Gastrocnemius medialis (tissue), 4 donors: ENCODE data around the gene BNIP5. TPM values are rescaled to one million over a fixed set of nuclear protein-coding genes. Genes with fewer than 3 reads are reported as not detected.

Experiments used
- ATAC-seq, 2 donors: fragments of 150-250 bp; one replicate each; pipeline ENCODE4 v1.9.1; 2016
- DNase-seq, 2 donors: peaks; one replicate each; pipeline ENCODE4 v3.0.0-alpha.2; 2019
- H3K27ac ChIP-seq, 4 donors: fragments of 200-600 bp; sonication (generic); 1 replicate in 1 of 4; 2 replicates in 3 of 4; pipeline ENCODE4 v1.5.1; 2016 to 2018; ENCODE audit warnings: mild to moderate bottlenecking in 2 of 4, moderate library complexity in 1 of 4
- H3K27me3 ChIP-seq, 3 donors: fragments of 200-600 bp; sonication (generic) in 2 of 3; 1 replicate in 1 of 3; 2 replicates in 2 of 3; pipeline versions ENCODE4 v1.5.1 to v1.6.0; 2016 to 2019; ENCODE audit warnings: mild to moderate bottlenecking in 1 of 3, moderate library complexity in 1 of 3
- H3K36me3 ChIP-seq, 2 donors: fragments of 200-600 bp; sonication (generic) in 1 of 2; one replicate each; pipeline ENCODE4 v1.5.1; 2017 to 2018
- H3K4me1 ChIP-seq, 2 donors: fragments of 200-600 bp; sonication (generic) in 1 of 2; one replicate each; pipeline ENCODE4 v1.5.1; 2016 to 2017; ENCODE audit warnings: mild to moderate bottlenecking in 2 of 2
- H3K4me3 ChIP-seq, 4 donors: fragments of 200-600 bp; sonication (generic) in 3 of 4; 1 replicate in 1 of 4; 2 replicates in 3 of 4; pipeline ENCODE4 v1.5.1; 2016 to 2019; ENCODE audit warnings: mild to moderate bottlenecking in 2 of 4
- H3K9me3 ChIP-seq, 3 donors: fragments of 200-600 bp; sonication (generic) in 2 of 3; 1 replicate in 1 of 3; 2 replicates in 2 of 3; pipeline ENCODE4 v1.5.1; 2016 to 2019
- POLR2A ChIP-seq, 2 donors: fragments of 450-650 bp; IDR thresholded peaks; one replicate each; pipeline ENCODE4 v1.6.1; 2017; ENCODE audit warnings: antibody characterized with exemption in 2 of 2, mild to moderate bottlenecking in 2 of 2, moderate library complexity in 2 of 2
- in situ Hi-C, 4 donors: fragments of 200-750 bp; cut with MboI; loops; one replicate each; pipeline versions ENCODE4 v1.15.0 to v1.8.0; 2017; ENCODE audit warnings: low sequenced_read_pairs in 4 of 4
- intact Hi-C: fragments of 100-400 bp; cut with DNase I; formaldehyde crosslinking; loops from one replicate; pipeline ENCODE4 v1.15.1; 2023; ENCODE audit warnings: low total_unique reads
- total RNA-seq, 4 donors: library from RNA; depleted of rRNA; stranded (reverse); fragments of >200 nt; gene quantifications; one replicate each; pipeline versions ENCODE4 v1.1.0 to v1.2.3, GENCODE V29; 2016
- TF ChIP-seq, protein P1 (sequence below), 5 experiments: fragments of 450-650 bp in 3 of 5; fragments of 200-600 bp in 2 of 5; sonication (generic) in 2 of 5; IDR thresholded peaks in 4 of 5; conservative IDR thresholded peaks in 1 of 5; 1 replicate in 4 of 5; 2 replicates in 1 of 5; pipeline ENCODE4 v1.5.1; 2016 to 2019; ENCODE audit warnings: antibody characterized with exemption in 5 of 5, mild to moderate bottlenecking in 3 of 5, moderate library complexity in 3 of 5

The BNIP5 gene
- total RNA-seq, 4 donors from 2014 or later = not detected

DNA sequence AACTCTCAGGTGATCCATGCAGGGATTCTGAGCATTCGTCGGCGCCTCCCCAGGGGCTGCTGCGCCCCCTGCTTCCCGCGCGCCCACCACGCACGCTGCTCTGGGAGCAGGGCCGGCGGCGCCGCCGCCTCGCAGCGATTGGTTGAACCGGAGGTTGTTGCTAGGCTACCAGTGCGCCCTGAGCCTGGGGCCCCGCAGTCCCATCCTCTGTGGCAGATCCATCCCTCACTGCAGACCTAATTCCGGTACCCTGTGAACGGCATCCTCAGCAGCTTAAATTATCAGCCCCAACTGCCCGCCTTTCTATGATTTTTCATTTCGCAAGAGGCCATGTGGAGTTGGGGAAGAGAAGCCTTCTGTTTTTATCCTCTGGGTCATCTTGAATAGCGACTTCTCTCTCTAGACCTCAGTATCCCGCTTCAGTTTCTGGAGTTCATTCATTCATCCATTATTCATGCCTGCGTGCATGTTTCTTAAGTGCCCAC is 51.5 kb downstream of the BNIP5 start:
- H3K4me3 ChIP-seq = no peak overlapping the region
- in situ Hi-C loops (no loop called here), intact Hi-C loops (no loop called here)
- no peak for ATAC-seq
- no peak for DNase-seq
- no peak for TF ChIP-seq POLR2A (IDR thresholded peaks at IDR 0.05)
- TF ChIP-seq, protein P1, sequence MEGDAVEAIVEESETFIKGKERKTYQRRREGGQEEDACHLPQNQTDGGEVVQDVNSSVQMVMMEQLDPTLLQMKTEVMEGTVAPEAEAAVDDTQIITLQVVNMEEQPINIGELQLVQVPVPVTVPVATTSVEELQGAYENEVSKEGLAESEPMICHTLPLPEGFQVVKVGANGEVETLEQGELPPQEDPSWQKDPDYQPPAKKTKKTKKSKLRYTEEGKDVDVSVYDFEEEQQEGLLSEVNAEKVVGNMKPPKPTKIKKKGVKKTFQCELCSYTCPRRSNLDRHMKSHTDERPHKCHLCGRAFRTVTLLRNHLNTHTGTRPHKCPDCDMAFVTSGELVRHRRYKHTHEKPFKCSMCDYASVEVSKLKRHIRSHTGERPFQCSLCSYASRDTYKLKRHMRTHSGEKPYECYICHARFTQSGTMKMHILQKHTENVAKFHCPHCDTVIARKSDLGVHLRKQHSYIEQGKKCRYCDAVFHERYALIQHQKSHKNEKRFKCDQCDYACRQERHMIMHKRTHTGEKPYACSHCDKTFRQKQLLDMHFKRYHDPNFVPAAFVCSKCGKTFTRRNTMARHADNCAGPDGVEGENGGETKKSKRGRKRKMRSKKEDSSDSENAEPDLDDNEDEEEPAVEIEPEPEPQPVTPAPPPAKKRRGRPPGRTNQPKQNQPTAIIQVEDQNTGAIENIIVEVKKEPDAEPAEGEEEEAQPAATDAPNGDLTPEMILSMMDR (IDR thresholded peaks at IDR 0.05 in 4 of 5, conservative IDR thresholded peaks at IDR 0.05 in 1 of 5) = no peak
- H3K4me1 ChIP-seq = no peaks in the 10 kb centered on the region
- H3K27ac ChIP-seq = no peak overlapping the region
- H3K9me3 ChIP-seq = no peaks in the 10 kb centered on the region
- H3K27me3 ChIP-seq = peaks cover 25 to 39% (median 36%) of the 10 kb centered on the region in 3 donors
- no peaks in the 10 kb centered on the region for H3K36me3 ChIP-seq

DNA sequence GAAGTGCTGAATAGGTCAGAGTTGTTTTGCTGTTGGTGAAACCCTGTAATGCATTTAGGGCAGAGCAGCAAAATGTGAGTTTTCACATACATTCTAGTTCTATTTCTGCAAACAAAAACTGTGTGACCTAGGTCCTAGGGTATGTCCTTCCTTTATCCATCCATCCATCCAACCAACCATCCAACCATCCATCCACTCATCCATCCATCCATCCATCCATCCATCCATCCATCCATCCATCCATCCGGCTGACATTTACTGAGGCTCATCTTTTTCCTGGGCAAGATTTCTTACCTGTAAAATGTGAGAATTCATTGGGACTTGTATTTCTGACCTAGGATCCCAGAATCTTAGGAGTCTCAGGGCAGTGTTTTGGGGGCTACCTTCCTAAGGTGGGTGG is 52.3 kb downstream of the BNIP5 start:
- H3K4me1 ChIP-seq = no peaks in the 10 kb centered on the region
- ATAC-seq = no peak
- H3K27me3 ChIP-seq = peaks cover 25 to 38% (median 31%) of the 10 kb centered on the region in 3 donors

DNA sequence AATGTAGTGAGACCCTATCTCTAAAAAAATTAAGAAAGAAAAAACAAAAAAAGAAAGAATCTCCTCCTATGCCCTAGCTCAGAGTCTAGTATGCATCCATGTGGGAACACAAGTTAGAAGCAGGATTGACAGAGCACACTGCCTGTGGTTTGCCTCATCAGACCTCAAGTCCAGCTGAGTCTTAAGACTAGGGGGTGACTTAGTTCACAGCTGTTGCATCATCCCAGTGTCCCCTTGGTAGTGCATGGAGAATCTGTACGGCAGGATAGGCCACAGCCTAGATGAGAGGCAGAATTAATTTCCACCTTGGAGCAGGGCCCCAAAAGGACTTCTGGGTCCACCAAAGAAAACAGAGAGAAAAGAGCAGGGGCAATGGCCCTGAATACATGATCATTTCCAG is 53.1 kb downstream of the BNIP5 start:
- Histone ChIP-seq H3K4me3 (no peak overlapping the region), H3K9me3 (no peaks in the 10 kb centered on the region), H3K4me1 (no peaks in the 10 kb centered on the region), H3K27me3 (peaks cover 25 to 36% (median 31%) of the 10 kb centered on the region in 3 donors), H3K27ac (no peak overlapping the region), H3K36me3 (no peaks in the 10 kb centered on the region)
- no peak for TF ChIP-seq POLR2A (IDR thresholded peaks at IDR 0.05)
- TF ChIP-seq, protein P1 (IDR thresholded peaks at IDR 0.05 in 4 of 5, conservative IDR thresholded peaks at IDR 0.05 in 1 of 5) = no peak
- in situ Hi-C loops (no loop called here), intact Hi-C loops (no loop called here)
- no peak for ATAC-seq
- no peak for DNase-seq

More for the DNA sequence above, 52.3 kb downstream of the BNIP5 start:
- in situ Hi-C loops = no loop called here
- Histone ChIP-seq H3K27ac (no peak overlapping the region), H3K9me3 (no peaks in the 10 kb centered on the region), H3K4me3 (no peak overlapping the region), H3K36me3 (no peaks in the 10 kb centered on the region)
- DNase-seq = no peak
- intact Hi-C loops = no loop called here
- no peak for TF ChIP-seq POLR2A (IDR thresholded peaks at IDR 0.05)
- TF ChIP-seq, protein P1 (IDR thresholded peaks at IDR 0.05 in 4 of 5, conservative IDR thresholded peaks at IDR 0.05 in 1 of 5) = no peak

DNA sequence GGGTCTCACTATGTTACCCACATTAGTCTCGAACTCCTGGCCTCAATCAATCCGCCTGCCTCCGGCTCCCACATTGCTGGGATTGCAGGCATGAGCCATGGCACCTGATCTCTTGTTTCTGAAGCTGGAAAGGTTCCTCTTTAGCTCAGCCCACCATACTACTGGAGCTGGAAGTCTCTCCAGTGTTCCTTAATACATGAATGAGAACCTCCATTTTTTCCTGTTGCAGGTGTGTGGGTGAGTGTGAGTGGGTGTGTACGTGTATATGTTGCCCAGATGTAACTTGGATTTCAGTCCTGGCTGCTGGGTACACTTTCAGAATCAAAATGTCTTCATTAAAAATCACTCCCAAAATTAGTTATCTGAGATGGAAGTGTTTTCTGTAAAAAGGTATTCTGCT is 55.7 kb downstream of the BNIP5 start:
- Histone ChIP-seq H3K4me3 (no peak overlapping the region), H3K27me3 (peaks cover 12 to 27% (median 20%) of the 10 kb centered on the region in 3 donors), H3K27ac (no peak overlapping the region), H3K9me3 (no peaks in the 10 kb centered on the region), H3K4me1 (no peaks in the 10 kb centered on the region), H3K36me3 (no peaks in the 10 kb centered on the region)
- intact Hi-C loops (no loop called here), in situ Hi-C loops (no loop called here)
- ATAC-seq (no peak), DNase-seq (no peak)
- TF ChIP-seq POLR2A (IDR thresholded peaks at IDR 0.05) = no peak
- TF ChIP-seq, protein P1 (IDR thresholded peaks at IDR 0.05 in 4 of 5, conservative IDR thresholded peaks at IDR 0.05 in 1 of 5) = no peak

DNA sequence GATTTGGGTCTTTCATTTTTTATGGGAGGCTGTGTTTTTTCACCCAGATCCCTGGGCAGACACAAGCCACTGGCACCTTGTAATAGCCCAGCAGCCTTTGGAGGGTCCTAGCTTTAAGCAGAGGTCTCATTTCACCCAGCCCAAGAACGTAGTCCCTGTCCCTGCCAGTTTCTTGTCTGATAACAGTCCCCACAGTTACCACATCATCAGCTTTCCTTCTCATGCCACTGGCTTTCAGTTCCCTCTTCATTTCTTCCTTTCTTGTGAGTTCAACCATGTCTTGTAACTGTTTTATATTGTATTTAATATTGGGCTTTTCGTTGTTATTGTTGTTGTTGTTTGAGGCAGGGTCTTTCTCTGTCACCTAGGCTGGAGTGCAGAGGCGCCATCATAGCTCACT is 56.2 kb downstream of the BNIP5 start:
- Histone ChIP-seq H3K9me3 (no peaks in the 10 kb centered on the region), H3K4me1 (no peaks in the 10 kb centered on the region), H3K27me3 (peaks cover 7 to 22% (median 15%) of the 10 kb centered on the region in 3 donors), H3K27ac (no peak overlapping the region), H3K36me3 (no peaks in the 10 kb centered on the region), H3K4me3 (no peak overlapping the region)
- in situ Hi-C loops (no loop called here), intact Hi-C loops (no loop called here)
- DNase-seq = no peak
- no peak for TF ChIP-seq POLR2A (IDR thresholded peaks at IDR 0.05)
- TF ChIP-seq, protein P1 (IDR thresholded peaks at IDR 0.05 in 4 of 5, conservative IDR thresholded peaks at IDR 0.05 in 1 of 5) = no peak
- ATAC-seq = no peak
